Suprapubic skin (tissue), 4 donors: ENCODE measurements around the gene DCLK2. TPM values are rescaled to one million over a fixed set of nuclear protein-coding genes. Genes with fewer than 3 reads are reported as not detected.
"Not testable (repeated sequence)": the region's sequence is repeated elsewhere in the genome, so short reads cannot be mapped to it uniquely, and the experiment has no call there.

Experiments
- DNase-seq, 2 donors: peaks; one replicate each; pipeline ENCODE4 v3.0.0-alpha.2; 2019; ENCODE audit warnings: low spot score in 2 of 2
- H3K27ac ChIP-seq: fragments of 200-600 bp; sonication (generic); one replicate; pipeline ENCODE4 v1.5.1; 2019
- H3K27me3 ChIP-seq: fragments of 200-600 bp; sonication (generic); one replicate; pipeline ENCODE4 v1.5.1; 2019
- H3K36me3 ChIP-seq: fragments of 200-600 bp; sonication (generic); one replicate; pipeline ENCODE4 v1.5.1; 2019
- H3K4me1 ChIP-seq: fragments of 200-600 bp; sonication (generic); one replicate; pipeline ENCODE4 v1.5.1; 2019
- H3K4me3 ChIP-seq: fragments of 200-600 bp; sonication (generic); one replicate; pipeline ENCODE4 v1.5.1; 2019; ENCODE audit warnings: mild to moderate bottlenecking
- H3K9me3 ChIP-seq: fragments of 200-600 bp; sonication (generic); one replicate; pipeline ENCODE4 v1.5.1; 2019
- EP300 ChIP-seq: sonication (generic); formaldehyde crosslinking; IDR thresholded peaks from one replicate; pipeline ENCODE4 v1.6.1; 2017; ENCODE audit warnings: antibody characterized with exemption
- POLR2A ChIP-seq, 2 donors: fragments of 450-650 bp; IDR thresholded peaks; one replicate each; pipeline ENCODE4 v1.6.1; 2017; ENCODE audit warnings: antibody characterized with exemption in 2 of 2, mild to moderate bottlenecking in 2 of 2, moderate library complexity in 2 of 2
- POLR2AphosphoS5 ChIP-seq, 3 donors: sonication (generic); formaldehyde crosslinking; IDR thresholded peaks; one replicate each; pipeline ENCODE4 v1.6.1; 2017; ENCODE audit warnings: antibody characterized with exemption in 3 of 3
- WGBS: methylation state at CpG from one replicate; pipeline ENCODE4 v1.1.5; 2018; 5-methylcytosine and 5-hydroxymethylcytosine counted together
- total RNA-seq, 4 donors: library from RNA; depleted of rRNA; stranded (reverse); fragments of >200 nt; gene quantifications; one replicate each; pipeline ENCODE4 v1.1.0, GENCODE V29; 2016
- TF ChIP-seq, protein P1 (sequence below), 2 donors: fragments of 200-600 bp in 1 of 2; fragments of 450-650 bp in 1 of 2; sonication (generic) in 1 of 2; IDR thresholded peaks; one replicate each; pipeline ENCODE4 v1.5.1; 2016 to 2019; ENCODE audit warnings: antibody characterized with exemption in 2 of 2, mild to moderate bottlenecking in 1 of 2, moderate library complexity in 1 of 2

The DCLK2 gene
- total RNA-seq, 4 donors from 2014 or later: 0.57 to 3.6 (median 1.9) TPM

DNA sequence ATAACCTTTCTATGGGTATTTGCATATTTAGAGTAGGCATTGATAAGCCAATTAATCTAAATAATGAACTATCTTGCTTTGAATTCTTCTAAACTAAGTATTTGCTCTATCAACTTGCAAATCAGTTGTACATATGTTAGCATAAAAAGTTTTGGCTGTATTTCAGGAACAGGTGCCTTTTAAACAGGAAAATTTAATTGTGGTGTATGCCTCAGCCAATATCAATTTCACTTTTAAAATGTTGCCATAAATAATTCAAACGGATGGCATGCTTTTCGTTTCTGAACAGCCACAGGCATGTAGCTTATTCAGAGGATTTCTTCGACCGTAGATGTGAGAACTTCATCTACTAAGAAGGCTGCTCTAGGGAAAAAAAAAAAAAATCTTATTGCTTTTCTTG is 99.9 kb downstream of the DCLK2 start:
- 39% methylated on average over 4 of the region's 4 CpGs for WGBS
- no peak for DNase-seq
- H3K36me3 ChIP-seq: no peaks in the 10 kb centered on the region
- peaks cover 5% of the 10 kb centered on the region for H3K4me1 ChIP-seq
- TF ChIP-seq, protein P1, sequence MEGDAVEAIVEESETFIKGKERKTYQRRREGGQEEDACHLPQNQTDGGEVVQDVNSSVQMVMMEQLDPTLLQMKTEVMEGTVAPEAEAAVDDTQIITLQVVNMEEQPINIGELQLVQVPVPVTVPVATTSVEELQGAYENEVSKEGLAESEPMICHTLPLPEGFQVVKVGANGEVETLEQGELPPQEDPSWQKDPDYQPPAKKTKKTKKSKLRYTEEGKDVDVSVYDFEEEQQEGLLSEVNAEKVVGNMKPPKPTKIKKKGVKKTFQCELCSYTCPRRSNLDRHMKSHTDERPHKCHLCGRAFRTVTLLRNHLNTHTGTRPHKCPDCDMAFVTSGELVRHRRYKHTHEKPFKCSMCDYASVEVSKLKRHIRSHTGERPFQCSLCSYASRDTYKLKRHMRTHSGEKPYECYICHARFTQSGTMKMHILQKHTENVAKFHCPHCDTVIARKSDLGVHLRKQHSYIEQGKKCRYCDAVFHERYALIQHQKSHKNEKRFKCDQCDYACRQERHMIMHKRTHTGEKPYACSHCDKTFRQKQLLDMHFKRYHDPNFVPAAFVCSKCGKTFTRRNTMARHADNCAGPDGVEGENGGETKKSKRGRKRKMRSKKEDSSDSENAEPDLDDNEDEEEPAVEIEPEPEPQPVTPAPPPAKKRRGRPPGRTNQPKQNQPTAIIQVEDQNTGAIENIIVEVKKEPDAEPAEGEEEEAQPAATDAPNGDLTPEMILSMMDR (IDR thresholded peaks at IDR 0.05): no peak
- TF ChIP-seq EP300: no peak
- no peak for TF ChIP-seq POLR2AphosphoS5 (IDR thresholded peaks at IDR 0.05)
- H3K9me3 ChIP-seq: no peaks in the 10 kb centered on the region
- no peaks in the 10 kb centered on the region for H3K27me3 ChIP-seq
- H3K27ac ChIP-seq: no peak overlapping the region
- no peak overlapping the region for H3K4me3 ChIP-seq

DNA sequence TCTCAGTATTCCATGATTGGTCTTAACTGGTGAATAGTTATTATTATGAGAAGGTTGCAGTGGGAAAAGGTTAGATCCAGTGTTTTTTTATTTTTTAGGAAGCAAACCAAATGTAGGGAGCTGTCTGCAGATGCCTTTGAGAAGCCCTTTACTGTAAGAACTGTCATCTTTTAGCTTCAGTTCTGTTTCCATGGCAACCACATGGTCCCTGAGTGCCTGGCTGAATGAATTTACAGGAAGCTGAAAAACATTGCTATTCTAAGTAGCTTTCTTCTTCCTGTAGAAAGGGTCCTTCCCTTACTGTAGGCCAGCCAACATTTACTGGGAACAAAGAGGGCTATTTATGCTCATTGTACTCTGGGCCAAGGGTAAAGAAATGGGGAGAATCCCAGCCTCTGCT is 103.3 kb downstream of the DCLK2 start:
- Histone ChIP-seq H3K4me3 (no peak overlapping the region), H3K4me1 (peaks cover 4% of the 10 kb centered on the region), H3K27me3 (no peaks in the 10 kb centered on the region), H3K9me3 (no peaks in the 10 kb centered on the region), H3K36me3 (no peaks in the 10 kb centered on the region), H3K27ac (no peak overlapping the region)
- TF ChIP-seq, protein P1 (IDR thresholded peaks at IDR 0.05): no peak
- TF ChIP-seq POLR2A (IDR thresholded peaks at IDR 0.05) (no peak), POLR2AphosphoS5 (IDR thresholded peaks at IDR 0.05) (no peak), EP300 (no peak)
- DNase-seq: no peak

DNA sequence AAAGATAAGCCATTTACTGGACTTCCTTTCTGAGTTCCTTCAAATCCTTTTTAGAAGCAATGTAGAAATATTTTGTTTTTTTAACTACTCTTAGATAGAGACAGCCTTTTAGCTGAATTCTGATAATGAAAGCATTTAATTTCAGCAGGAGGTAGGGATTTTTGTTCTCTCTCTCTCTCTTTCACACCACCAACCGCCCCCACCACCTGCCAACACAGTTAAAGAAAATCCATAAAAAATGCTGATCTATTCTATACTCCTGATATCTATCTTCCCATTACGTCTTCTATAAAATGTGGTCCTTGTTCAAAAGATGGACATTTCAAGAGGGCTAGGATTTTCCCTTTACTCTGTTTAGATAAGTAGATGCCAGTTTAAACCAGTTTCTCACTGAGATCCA is 104.5 kb downstream of the DCLK2 start:
- H3K27me3 ChIP-seq: no peaks in the 10 kb centered on the region
- no peaks in the 10 kb centered on the region for H3K4me1 ChIP-seq
- no peak for TF ChIP-seq POLR2AphosphoS5 (IDR thresholded peaks at IDR 0.05)
- no peak for TF ChIP-seq POLR2A (IDR thresholded peaks at IDR 0.05)
- TF ChIP-seq, protein P1 (IDR thresholded peaks at IDR 0.05): no peak
- TF ChIP-seq EP300: no peak
- no peak overlapping the region for H3K4me3 ChIP-seq
- no peaks in the 10 kb centered on the region for H3K9me3 ChIP-seq
- H3K36me3 ChIP-seq: no peaks in the 10 kb centered on the region
- no peak for DNase-seq
- WGBS: 92% methylated on average over 2 of the region's 2 CpGs
- no peak overlapping the region for H3K27ac ChIP-seq

DNA sequence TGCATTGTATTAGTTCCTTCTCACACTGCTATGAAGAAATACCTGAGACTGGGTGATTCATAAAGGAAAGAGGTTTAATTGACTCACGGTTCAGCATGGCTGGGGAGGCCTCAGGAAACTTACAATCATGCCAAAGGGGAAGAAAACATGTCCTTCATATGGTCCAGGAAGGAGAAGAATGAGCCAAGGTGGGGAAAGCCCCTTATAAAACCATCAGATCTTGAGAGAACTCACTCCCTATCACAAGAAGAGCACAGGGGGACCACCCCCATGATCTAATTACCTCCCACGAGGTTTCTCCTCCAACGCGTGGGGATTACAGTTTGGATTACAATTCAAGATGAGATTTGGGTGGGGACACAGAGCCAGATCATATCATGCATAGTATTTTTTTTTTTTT is 106.8 kb downstream of the DCLK2 start:
- not testable (repeated sequence) for H3K36me3 ChIP-seq, H3K27me3 ChIP-seq, DNase-seq, H3K9me3 ChIP-seq, H3K27ac ChIP-seq, H3K4me3 ChIP-seq, H3K4me1 ChIP-seq
- 79% methylated on average over 4 of the region's 4 CpGs for WGBS

DNA sequence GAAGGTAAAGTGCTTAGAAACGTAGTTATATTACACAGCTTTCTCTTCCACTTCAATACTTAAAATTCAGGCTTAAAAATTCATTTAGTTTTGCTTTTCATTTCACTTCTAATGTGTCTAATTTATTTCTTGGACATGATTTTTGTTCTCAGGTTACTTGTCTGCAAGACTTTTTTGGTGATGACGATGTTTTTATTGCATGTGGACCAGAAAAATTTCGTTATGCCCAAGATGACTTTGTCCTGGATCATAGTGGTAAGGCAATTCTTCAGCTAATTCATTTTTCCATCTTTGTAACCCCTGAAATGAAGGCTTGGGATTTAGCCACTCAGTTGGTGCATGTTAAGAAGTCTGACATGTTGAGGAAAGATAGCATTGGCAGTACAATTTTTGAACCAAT is 114.7 kb downstream of the DCLK2 start:
- H3K36me3 ChIP-seq: no peaks in the 10 kb centered on the region
- H3K4me1 ChIP-seq: no peaks in the 10 kb centered on the region
- H3K27ac ChIP-seq: no peak overlapping the region
- H3K27me3 ChIP-seq: no peaks in the 10 kb centered on the region
- DNase-seq: no peak
- H3K4me3 ChIP-seq: no peak overlapping the region
- H3K9me3 ChIP-seq: no peaks in the 10 kb centered on the region
- TF ChIP-seq POLR2AphosphoS5 (IDR thresholded peaks at IDR 0.05) (no peak), POLR2A (IDR thresholded peaks at IDR 0.05) (no peak), EP300 (no peak)
- TF ChIP-seq, protein P1 (IDR thresholded peaks at IDR 0.05): no peak
- 82% methylated on average over 3 of the region's 3 CpGs for WGBS

DNA sequence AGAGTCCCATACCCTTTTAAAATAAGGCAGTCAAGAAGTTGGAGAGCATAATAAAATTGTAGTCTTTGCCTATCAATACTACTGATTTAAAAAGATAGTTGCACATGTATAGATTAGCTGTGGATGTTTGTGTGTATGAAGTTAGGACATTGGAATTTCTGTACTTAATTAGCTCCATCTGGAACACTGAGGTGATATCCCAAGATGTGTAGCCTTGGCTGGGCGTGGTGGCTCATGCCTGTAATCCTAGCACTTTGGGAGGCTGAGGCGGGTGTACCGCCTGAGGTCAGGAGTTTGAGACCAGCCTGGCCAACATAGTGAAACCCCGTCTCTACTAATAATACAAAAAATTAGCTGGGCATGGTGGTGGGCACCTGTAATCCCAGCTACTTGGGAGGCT is 119.0 kb downstream of the DCLK2 start:
- H3K27ac ChIP-seq, H3K36me3 ChIP-seq, H3K4me1 ChIP-seq, H3K9me3 ChIP-seq, DNase-seq, H3K4me3 ChIP-seq, H3K27me3 ChIP-seq: not testable (repeated sequence)
- 98% methylated on average over 4 of the region's 4 CpGs for WGBS
